Right lobe of liver (tissue), 4 donors: ENCODE results near the gene ANKRD11.

Source experiments
- POLR2A ChIP-seq: fragments of 450-650 bp; IDR thresholded peaks from one replicate; pipeline ENCODE4 v1.6.1; 2017; ENCODE audit warnings: antibody characterized with exemption, mild to moderate bottlenecking
- TF ChIP-seq, protein P1 (sequence below), 4 donors: fragments of 200-600 bp in 3 of 4; fragments of 450-650 bp in 1 of 4; IDR thresholded peaks; one replicate each; pipeline versions ENCODE4 v1.5.1 to v1.8.0; 2016 to 2022; ENCODE audit warnings: antibody characterized with exemption in 4 of 4, mild to moderate bottlenecking in 2 of 4
- donor health status: DM: no; HTN: no; CAD: no.
- donor health status: DM: no; HTN: no; CAD: no.
- donor health status: DM: no; HTN: yes; CAD: no.

DNA sequence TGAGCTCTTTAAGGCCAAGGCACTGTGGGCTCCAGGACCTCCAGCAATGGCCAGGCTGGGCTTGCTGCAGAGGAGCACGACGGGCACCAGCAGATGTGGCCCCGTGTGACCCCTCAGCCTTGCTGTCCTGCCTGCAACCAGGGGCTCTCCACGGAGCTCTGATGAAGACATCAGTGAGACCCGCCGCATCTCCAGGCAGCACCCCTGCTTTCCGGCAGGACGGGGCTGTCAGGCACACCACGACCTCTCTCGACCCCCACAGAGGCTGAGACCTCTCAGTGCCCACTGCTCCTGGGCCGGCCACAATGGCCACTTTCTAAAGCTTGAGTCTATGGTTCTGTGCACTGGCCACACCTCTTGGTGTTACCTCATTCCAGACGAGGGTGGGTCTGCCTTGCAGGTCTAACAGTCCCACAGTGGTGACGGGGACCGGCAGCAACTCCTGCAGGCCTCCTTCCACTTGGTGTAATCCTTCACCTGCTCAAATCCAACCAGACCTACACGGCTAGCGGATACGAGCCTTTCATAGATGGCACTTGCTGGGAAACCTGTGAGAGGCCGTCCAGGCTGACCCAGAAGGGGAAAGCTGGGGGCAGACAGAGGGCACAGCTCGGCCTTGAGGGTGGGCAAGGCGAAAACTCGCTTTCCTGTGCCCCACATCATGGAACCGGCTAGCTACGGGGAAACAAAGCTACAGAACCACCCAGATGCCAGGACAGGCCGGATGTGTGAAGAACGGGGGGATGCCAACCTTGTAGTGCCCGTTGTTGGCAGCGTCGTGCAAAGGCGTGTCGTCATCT is 202.4 kb downstream of the ANKRD11 start:
- TF ChIP-seq, protein P1, sequence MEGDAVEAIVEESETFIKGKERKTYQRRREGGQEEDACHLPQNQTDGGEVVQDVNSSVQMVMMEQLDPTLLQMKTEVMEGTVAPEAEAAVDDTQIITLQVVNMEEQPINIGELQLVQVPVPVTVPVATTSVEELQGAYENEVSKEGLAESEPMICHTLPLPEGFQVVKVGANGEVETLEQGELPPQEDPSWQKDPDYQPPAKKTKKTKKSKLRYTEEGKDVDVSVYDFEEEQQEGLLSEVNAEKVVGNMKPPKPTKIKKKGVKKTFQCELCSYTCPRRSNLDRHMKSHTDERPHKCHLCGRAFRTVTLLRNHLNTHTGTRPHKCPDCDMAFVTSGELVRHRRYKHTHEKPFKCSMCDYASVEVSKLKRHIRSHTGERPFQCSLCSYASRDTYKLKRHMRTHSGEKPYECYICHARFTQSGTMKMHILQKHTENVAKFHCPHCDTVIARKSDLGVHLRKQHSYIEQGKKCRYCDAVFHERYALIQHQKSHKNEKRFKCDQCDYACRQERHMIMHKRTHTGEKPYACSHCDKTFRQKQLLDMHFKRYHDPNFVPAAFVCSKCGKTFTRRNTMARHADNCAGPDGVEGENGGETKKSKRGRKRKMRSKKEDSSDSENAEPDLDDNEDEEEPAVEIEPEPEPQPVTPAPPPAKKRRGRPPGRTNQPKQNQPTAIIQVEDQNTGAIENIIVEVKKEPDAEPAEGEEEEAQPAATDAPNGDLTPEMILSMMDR (IDR thresholded peaks at IDR 0.05), result no peak
- no peak for TF ChIP-seq POLR2A
